GDM1 (cell line): ENCODE data around the gene PTPRO.

Experiments
- DNase-seq: peaks from one replicate; lab custom pipeline; 2025; lab: John Stamatoyannopoulos, UW

The PTPRO gene

DNA sequence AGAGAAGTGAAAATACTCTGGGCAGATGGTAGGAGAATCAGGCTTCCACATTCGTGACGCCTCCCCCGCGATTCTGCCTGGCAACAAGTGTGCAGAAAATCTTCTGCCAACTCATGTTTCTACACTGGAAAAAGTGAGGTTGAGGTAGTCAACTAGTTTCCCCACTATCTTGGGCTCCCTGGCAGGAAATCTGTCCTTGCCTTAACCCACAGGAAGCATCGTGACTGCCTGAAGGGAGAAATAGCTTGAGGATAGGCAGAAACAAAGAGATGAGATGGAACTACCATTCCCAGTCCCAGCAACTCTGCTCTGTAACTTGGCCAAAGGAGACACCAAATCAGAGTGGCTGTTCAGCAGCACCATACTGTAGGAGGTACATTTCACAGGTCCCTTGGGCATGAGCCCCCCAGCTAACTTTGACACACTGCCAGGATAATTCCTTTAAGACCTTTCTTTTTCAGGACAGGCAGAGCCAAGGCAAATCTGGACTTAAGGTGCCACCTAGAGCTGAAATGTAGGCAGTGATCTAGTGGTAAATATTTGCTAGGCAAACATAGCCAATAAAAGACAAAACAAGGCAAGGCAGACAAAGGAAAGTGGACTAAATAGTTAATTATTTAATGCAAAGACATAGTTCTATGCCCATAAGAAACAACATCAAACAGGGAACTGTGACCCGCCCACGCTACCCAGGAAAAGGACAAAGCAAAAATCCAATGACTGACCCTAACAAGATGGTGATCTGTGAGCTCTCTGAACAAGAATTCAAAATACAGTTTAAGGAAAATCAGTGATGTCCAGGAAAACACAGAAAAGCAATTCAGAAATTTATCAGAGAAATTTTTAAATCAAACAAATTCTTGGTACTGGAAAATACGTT lies 205.1 kb downstream of the PTPRO start:
- DNase-seq = peak; percentile 22

GRCh38 chr12:15528666-15529065 lies 206.4 kb downstream of the PTPRO start:
- no peak for DNase-seq

- DNase-seq = no peak
These were observed 208.1 kb downstream of the PTPRO start for GRCh38 chr12:15530361-15530760.

DNA sequence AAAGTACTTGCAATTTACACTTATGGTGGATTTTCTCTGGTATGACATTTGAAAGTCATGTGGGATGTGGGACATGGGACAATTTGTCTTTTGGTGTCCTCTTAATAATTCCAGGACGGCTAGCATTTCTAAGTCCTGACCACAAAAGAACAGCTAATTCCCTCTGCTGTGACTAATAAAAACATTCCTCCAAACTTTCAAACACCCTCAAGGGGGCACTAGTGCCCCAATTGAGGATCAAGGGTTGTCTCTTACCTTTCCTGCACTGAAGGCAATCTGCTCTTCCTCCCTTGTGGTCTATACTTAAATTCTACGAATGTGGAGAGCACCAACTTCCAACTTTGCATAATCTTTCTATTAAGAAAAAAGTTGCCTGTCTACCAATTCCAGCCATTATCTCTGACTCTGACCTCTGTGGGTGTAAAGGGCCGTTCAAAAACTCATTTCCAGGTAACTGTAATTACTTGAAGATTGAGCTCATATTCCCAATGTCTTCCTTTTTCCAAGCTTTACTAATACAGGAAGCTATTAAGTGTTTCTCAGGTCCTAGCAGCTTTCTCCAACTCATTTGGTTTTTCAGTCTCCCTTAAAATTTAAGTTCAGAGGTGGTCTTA lies 210.2 kb downstream of the PTPRO start:
- peak; percentile 31 for DNase-seq

GRCh38 chr12:15534322-15534721 lies 212.0 kb downstream of the PTPRO start:
- DNase-seq = peak; percentile 8

GRCh38 chr12:15534874-15535273 lies 212.6 kb downstream of the PTPRO start:
- no peak for DNase-seq

- DNase-seq = no peak
These were observed 213.1 kb downstream of the PTPRO start for GRCh38 chr12:15535352-15535781.

GRCh38 chr12:15536446-15536845 lies 214.1 kb downstream of the PTPRO start:
- no peak for DNase-seq

DNA sequence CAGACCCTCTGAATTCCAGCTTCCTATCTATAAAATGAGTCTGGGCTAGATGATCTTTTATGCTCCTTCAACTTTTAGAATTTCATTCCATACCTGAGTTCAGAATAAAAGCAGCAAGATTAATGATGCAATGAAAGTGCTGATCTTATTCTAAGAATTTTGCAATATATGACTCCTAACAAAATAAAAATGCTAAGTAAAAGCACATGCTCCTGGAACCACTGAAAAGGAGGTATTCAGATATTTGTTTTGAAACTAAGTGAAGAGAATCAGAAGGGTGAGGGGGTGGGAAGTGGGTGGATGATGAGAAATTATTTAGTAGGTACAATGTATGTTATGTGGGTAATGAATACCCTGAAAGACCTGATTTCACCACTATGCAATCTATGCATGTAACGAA lies 216.6 kb downstream of the PTPRO start:
- no peak for DNase-seq

DNA sequence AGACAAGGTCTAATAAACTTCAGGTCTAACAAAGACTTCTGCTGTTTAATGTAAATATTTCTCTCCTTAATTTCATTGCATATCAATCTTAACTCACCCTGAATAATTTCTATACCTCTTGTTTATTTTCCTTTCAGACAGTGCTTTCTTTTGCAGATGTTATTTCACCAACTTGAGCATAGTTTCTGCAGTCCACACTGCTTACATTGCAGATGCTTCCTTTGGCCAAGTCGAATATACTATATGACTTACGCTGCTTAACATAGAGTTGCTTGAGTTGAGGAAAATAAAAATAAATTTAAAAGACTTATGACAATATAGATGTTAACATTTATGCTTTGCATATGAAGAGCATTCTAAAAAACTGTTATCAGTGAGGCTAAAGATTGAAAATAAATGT lies 217.7 kb downstream of the PTPRO start:
- no peak for DNase-seq

- DNase-seq = no peak
These were observed 218.2 kb downstream of the PTPRO start for GRCh38 chr12:15540469-15540872.

GRCh38 chr12:15541996-15542631 lies 219.8 kb downstream of the PTPRO start:
- no peak for DNase-seq

GRCh38 chr12:15543347-15543746 lies 221.0 kb downstream of the PTPRO start:
- DNase-seq = no peak

DNA sequence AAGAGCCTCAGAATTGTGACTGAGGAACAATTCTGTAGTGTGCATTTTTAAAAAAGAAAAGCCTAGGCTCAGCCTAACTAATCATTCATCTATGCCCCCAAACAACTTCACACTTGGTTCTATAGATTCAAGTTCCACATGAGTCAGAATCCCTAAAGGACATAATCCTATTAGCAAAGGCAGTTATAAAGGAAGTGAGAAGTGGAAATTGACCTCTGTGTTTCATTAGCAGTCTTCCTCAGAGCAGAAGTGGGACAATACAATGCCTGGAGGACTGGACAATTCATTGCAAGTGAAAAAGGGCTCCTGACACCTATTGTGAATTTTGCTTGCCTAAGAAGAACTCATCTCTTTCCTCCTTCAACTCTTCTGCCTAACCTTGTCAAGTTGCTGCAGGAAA lies 222.3 kb downstream of the PTPRO start:
- no peak for DNase-seq

DNA sequence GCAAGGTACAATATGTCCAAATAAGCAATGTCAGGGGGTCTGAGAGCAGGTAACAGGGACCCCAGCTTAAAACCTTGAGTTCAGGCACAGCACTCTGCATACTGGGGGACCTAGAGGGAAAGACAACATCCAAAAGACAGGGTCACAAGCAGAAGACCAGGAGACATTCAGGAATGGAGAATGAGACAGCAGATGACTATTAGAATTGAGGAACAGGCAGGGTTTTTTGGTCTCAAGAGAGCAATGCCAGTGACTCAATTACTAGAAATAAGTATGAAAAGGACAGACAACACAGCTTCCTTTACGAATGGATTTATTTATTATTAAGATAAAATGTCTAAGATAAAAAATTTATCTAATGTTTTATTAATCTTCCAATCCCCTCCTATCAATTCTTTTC lies 223.0 kb downstream of the PTPRO start:
- DNase-seq = no peak

DNA sequence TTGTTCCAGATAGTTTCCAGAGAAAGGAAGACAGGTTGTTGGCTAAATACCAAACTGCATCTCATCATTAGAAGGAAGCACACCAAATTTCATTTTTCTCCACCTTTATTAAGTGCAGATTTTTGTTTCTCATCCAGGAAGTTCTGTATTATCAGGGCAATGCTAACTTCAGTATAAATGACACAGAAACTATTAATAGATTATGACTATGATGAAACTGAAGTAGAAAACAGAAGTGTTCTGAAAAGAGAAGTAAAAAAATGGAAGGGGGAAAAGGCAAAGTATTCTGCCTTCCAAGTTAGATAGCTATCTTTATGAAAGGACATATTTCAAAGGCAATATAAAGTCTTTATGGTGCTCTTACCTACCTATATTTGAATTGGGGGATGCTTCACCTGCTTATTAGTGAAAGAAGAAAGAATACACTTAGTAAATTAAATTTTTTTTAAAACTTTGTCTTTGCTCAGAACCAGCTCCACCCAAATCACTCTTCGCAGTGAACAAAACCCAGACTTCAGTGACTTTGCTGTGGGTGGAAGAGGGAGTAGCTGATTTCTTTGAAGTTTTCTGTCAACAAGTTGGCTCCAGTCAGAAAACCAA lies 223.9 kb downstream of the PTPRO start:
- DNase-seq = no peak

DNA sequence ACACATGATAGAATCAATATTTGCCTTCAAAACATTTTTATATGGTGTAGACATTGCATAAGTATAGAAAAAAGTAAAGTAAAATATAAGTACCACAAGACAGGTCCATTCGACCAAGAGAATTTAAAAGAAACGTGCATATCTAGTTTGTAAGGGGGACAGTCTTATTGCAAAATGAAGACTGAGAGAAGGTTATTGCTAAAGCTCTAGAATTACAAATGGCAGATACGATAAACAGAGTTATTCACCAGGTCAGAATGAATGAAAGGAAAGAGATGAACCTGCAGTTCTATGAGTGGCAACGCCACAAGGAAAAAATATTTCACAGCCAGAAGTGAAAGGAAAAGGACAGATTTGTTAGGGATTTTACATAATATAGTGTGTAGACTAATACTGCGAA lies 224.8 kb downstream of the PTPRO start:
- no peak for DNase-seq

GRCh38 chr12:15547691-15548090 lies 225.4 kb downstream of the PTPRO start:
- no peak for DNase-seq

DNA sequence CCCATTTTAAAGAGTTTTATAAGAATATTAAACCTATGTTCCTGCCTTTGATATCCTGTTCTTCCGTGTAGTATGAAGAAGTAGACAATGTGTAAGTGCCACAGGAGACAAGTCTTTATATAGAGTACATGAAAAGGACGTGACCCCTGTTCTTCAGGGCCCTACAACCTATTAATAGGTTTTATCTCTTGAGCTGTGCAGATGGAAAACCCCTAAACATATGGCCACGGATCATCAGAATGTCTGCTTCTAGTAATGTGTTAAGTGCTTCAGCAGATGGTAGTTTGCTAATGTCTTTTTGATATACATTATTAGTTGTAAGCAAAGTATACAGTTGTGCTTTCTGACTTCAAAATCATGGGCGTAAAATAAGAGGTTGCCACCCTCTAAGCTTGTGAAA lies 228.5 kb downstream of the PTPRO start:
- no peak for DNase-seq

- no peak for DNase-seq
These were observed 233.1 kb downstream of the PTPRO start for GRCh38 chr12:15555446-15555845.

GRCh38 chr12:15556411-15557102 lies 234.2 kb downstream of the PTPRO start:
- DNase-seq = no peak

DNA sequence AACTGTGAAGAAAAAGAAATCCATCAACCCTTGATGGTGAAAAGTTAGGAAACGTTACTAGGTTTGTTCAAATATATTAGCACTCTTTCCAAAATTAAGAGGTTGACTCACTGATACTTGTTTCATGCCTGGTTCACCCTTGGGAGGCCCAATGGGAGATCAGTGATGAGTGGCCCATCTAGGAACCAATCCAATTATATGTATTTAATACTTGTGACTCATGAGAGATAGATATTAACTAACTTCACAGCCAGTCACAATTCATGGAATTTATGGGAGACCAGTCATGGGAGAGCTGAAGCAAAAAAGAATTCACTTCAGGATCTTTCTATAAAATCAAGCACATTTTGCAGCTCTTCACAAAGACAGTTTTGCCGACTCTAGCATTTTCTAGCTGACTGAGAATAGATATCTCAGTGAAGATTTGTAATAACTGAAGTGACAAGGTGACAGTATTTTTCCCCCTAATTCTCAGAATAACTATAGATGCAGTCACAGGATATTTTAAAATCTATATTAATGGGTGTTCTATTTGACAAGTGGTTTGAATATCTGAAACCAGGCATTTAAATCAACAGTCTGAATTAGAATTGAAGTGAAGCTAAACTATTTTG lies 236.7 kb downstream of the PTPRO start:
- no peak for DNase-seq
